ENCODE measurements around the gene PAWR.
"Not testable (repeated sequence)": the region's sequence is repeated elsewhere in the genome, so short reads cannot be mapped to it uniquely, and the experiment has no call there.

DNA sequence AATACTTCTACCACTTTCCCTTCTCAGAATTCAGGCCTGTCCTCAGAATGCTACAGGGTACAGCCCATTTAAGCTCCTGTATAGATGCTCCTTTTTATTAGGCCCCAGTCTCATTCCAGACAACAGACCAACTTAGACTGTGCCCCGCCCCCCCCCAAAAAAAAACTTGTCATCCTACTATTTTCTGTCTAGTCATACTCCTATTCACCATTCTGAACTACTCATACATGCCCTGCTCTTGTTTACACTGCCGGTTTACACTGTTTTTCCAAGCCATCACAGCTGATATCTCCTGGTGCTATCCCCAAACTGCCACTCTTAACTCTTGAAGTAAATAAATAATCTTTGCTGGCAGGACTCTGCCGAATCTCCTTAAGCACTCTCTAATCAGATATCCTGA is 146.3 kb downstream of the PAWR start:
- not testable (repeated sequence) for TF ChIP-seq CTCF, EZH2, EZH2phosphoT487 (IDR thresholded peaks at IDR 0.05)

All from neural progenitor cell (in vitro differentiated cells).